Measurements from ENCODE around the gene RASAL2. TPM values are rescaled to one million over a fixed set of nuclear protein-coding genes. Genes with fewer than 3 reads are reported as not detected.

Gene RASAL2
- total and polyA plus RNA-seq, 2 donors (not counting 1 experiment from before 2014, with no cell fraction given), result 0.12 TPM; not detected in 1

DNA sequence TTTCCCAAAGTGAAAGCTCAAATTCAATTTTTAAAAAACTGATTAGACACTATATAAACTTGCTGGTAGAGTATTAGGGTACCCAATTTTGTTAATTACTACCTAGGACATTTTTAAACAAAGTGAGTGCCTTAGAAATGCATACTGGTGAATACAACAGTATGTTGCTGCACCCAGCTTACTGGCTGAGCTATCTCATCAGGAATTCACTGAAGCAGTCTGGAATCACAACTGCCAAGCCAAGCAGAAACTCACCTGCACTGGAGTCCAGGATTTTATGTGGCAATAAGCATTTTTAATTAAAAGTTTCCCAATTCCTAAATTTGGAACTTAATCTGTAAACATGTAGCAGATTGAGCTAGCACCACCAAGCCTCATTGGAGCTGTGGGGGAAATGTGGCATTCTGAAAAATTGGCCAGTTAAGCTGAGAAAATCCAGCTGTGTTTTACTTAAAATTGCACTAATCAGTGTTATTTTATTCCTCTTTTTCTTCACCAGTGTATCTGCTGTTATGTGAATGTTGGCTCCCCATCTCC lies 341.1 kb downstream of the RASAL2 start:
- ChIA-PET POLR2A (no interaction called here), CTCF (interaction anchor here (0.9 kb wide), 1 partner anchor 14 kb away, joined by 3 read pairs; no protein-coding TSS in a partner anchor)
- Mint-ChIP-seq H3K27ac (no peak overlapping the region), H3K4me3 (no peak overlapping the region), H3K4me1 (no peaks in the 10 kb centered on the region), H3K9me3 (ENCODE audit: insufficient read depth) (no peaks in the 10 kb centered on the region), H3K27me3 (peaks cover 4% of the 10 kb centered on the region)
- H3K4me3 ChIP-seq (ENCODE audit: control extremely low read depth in 1 of 5, extremely low read depth in 1 of 5, insufficient read depth in 1 of 5, low read depth in 2 of 5, low read length in 4 of 5), result no peak overlapping the region
- H3K27me3 ChIP-seq (replicated peaks in 1 of 4; ENCODE audit: control extremely low read depth in 1 of 4, control insufficient read depth in 3 of 4, insufficient read depth in 4 of 4, low read length in 3 of 4), result no peaks in the 10 kb centered on the region
- DNase-seq (no peak), ATAC-seq (ENCODE audit: low read depth) (no peak)
- no peaks in the 10 kb centered on the region for H4K20me1 ChIP-seq (ENCODE audit: control insufficient read depth, insufficient read depth, low read length, poor library complexity, severe bottlenecking)
- no peak overlapping the region for H3K9ac ChIP-seq (ENCODE audit: low read length)
- no peak overlapping the region for H3K4me2 ChIP-seq (replicated peaks; ENCODE audit: low read depth, low read length, poor library complexity, severe bottlenecking)
- H3K4me1 ChIP-seq (ENCODE audit: control insufficient read depth in 2 of 2, insufficient read depth in 2 of 2, low read length in 2 of 2), result no peaks in the 10 kb centered on the region
- no peaks in the 10 kb centered on the region for H3K79me2 ChIP-seq (ENCODE audit: control insufficient read depth, insufficient read depth, low read length)
- intact Hi-C loops (cut with micrococcal nuclease), result no loop called here
- no peak overlapping the region for H3K27ac ChIP-seq (ENCODE audit: low read length in 2 of 2)
- no peaks in the 10 kb centered on the region for H3K9me3 ChIP-seq (ENCODE audit: control extremely low read depth in 1 of 3, control insufficient read depth in 2 of 3, insufficient read depth in 1 of 3, low read length in 2 of 3)
- no peak for TF ChIP-seq CTCF (IDR thresholded peaks at IDR 0.05)
- no peak for TF ChIP-seq EZH2 (IDR thresholded peaks at IDR 0.05; ENCODE audit: borderline replicate concordance, insufficient read depth, low read depth, low read length, poor library complexity, severe bottlenecking)
- no peak overlapping the region for H2AFZ ChIP-seq (ENCODE audit: insufficient read depth, low read depth, low read length, poor library complexity, severe bottlenecking)
- H3K36me3 ChIP-seq (replicated peaks in 1 of 2; ENCODE audit: control extremely low read depth in 1 of 2, control insufficient read depth in 1 of 2, extremely low read depth in 1 of 2, insufficient read depth in 2 of 2, low read length in 1 of 2), result no peaks in the 10 kb centered on the region

GRCh38 chr1:178436899-178437298 lies 343.0 kb downstream of the RASAL2 start:
- no peaks in the 10 kb centered on the region for H4K20me1 ChIP-seq (ENCODE audit: control insufficient read depth, insufficient read depth, low read length, poor library complexity, severe bottlenecking)
- Mint-ChIP-seq H3K4me1 (no peaks in the 10 kb centered on the region), H3K9me3 (ENCODE audit: insufficient read depth) (no peaks in the 10 kb centered on the region), H3K4me3 (no peak overlapping the region), H3K27ac (no peak overlapping the region), H3K27me3 (peaks cover 10% of the 10 kb centered on the region)
- ChIA-PET POLR2A (no interaction called here), CTCF (no interaction called here)
- WGBS (ENCODE audit: insufficient coverage), result 100% methylated on average over 1 of the region's 2 CpGs
- intact Hi-C loops (cut with micrococcal nuclease), result no loop called here
- no peaks in the 10 kb centered on the region for H3K36me3 ChIP-seq (replicated peaks in 1 of 2; ENCODE audit: control extremely low read depth in 1 of 2, control insufficient read depth in 1 of 2, extremely low read depth in 1 of 2, insufficient read depth in 2 of 2, low read length in 1 of 2)
- H3K27ac ChIP-seq (ENCODE audit: low read length in 2 of 2), result no peak overlapping the region
- ATAC-seq (ENCODE audit: low read depth) (no peak), DNase-seq (no peak)
- H2AFZ ChIP-seq (ENCODE audit: insufficient read depth, low read depth, low read length, poor library complexity, severe bottlenecking), result no peak overlapping the region
- no peak overlapping the region for H3K9ac ChIP-seq (ENCODE audit: low read length)
- H3K4me3 ChIP-seq (ENCODE audit: control extremely low read depth in 1 of 5, extremely low read depth in 1 of 5, insufficient read depth in 1 of 5, low read depth in 2 of 5, low read length in 4 of 5), result no peak overlapping the region
- H3K4me1 ChIP-seq (ENCODE audit: control insufficient read depth in 2 of 2, insufficient read depth in 2 of 2, low read length in 2 of 2), result no peaks in the 10 kb centered on the region
- no peaks in the 10 kb centered on the region for H3K79me2 ChIP-seq (ENCODE audit: control insufficient read depth, insufficient read depth, low read length)
- H3K4me2 ChIP-seq (replicated peaks; ENCODE audit: low read depth, low read length, poor library complexity, severe bottlenecking), result no peak overlapping the region
- no peaks in the 10 kb centered on the region for H3K9me3 ChIP-seq (ENCODE audit: control extremely low read depth in 1 of 3, control insufficient read depth in 2 of 3, insufficient read depth in 1 of 3, low read length in 2 of 3)
- H3K27me3 ChIP-seq (replicated peaks in 1 of 4; ENCODE audit: control extremely low read depth in 1 of 4, control insufficient read depth in 3 of 4, insufficient read depth in 4 of 4, low read length in 3 of 4), result no peaks in the 10 kb centered on the region
- no peak for TF ChIP-seq CTCF (IDR thresholded peaks at IDR 0.05)
- TF ChIP-seq EZH2 (IDR thresholded peaks at IDR 0.05; ENCODE audit: borderline replicate concordance, insufficient read depth, low read depth, low read length, poor library complexity, severe bottlenecking), result no peak
